T-helper 2 cell treated with Interferon-gamma antibody and Interleukin-4, amounts not matched to agents 5 μg/mL and 100 μg/mL, for 36 hours (primary cell): Measurements from ENCODE around the gene ZBTB49.

ENCODE experiments used
- DNase-seq: peaks from one replicate; pipeline ENCODE4 v3.0.0; 2021; ENCODE audit warnings: low spot score
- H3K27ac Mint-ChIP-seq: one replicate; pipeline ENCODE4 v1.8.0; 2021; ENCODE audit warnings: mild to moderate bottlenecking, mixed read lengths
- H3K27me3 Mint-ChIP-seq: one replicate; pipeline ENCODE4 v1.8.0; 2021; ENCODE audit warnings: low read depth, mixed read lengths
- H3K36me3 Mint-ChIP-seq: one replicate; pipeline ENCODE4 v1.8.0; 2021; ENCODE audit warnings: low read depth, mixed read lengths
- H3K4me1 Mint-ChIP-seq: one replicate; pipeline ENCODE4 v1.8.0; 2021; ENCODE audit warnings: low read depth, mixed read lengths
- H3K4me3 Mint-ChIP-seq: one replicate; pipeline ENCODE4 v1.8.0; 2022; ENCODE audit warnings: mild to moderate bottlenecking, moderate library complexity, mixed read lengths
- H3K9me3 Mint-ChIP-seq: one replicate; pipeline ENCODE4 v1.8.0; 2021; ENCODE audit warnings: mixed read lengths

The ZBTB49 gene

DNA sequence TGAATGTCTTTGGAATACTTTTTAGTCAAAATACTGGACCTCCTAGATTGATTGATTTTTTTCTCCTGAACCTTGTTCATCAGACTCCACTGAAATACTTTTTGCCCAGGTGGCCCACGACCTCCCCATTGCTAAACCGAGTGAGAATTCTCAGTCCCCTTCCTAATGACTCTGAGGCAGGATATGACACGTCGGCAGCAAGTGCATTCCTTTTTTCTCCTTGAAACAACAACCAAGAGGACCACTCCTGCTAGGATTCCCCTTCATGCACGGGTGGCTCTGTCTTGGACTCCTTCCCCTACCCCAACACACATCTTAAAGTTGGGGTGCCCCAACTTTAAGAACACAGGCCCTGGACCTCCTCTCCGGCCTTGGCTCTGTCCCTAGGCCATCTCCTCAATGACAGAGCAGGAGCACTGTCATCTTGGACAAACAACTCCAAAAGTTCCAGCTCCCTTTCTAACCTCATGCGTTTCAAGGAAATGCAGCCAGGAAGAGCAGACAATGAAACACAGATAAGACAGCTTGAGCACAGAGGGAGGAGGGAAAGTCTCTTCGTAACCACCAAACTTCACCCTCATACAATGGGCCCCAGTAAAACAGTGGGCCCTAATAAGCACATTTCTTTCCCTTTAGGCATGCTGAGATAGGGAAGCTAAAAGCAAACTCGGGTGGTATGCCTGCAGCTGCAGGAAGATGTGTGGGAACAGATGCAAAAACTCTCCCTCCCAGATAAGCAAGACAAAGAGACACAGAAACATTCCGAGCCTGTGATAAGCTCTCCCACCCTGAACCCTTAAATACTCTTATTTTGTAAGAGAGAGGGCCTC lies 33.9 kb downstream of the ZBTB49 start:
- Mint-ChIP-seq H3K4me1 (no peaks in the 10 kb centered on the region), H3K9me3 (no peaks in the 10 kb centered on the region), H3K36me3 (peaks cover 7% of the 10 kb centered on the region), H3K27me3 (no peaks in the 10 kb centered on the region), H3K4me3 (no peak overlapping the region), H3K27ac (no peak overlapping the region)
- DNase-seq: no peak

DNA sequence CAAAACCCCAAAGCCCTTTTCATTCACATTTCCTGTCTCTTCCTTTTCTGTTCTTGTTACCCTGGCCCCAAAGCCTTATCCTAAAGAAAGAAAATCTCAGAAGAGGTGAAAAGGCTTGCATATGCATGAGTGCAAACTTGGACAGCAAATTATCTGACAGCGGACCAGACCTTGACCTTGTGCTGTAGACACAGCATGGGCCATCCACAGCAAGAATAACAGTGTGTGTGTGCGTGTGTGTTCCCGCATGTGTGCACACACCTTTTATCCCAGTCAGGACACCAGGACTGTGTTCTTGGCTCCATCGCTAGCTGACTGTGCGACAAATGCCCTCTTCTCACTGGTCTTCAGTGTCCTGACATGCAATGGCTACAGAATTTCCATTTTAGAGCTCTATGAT lies 35.3 kb downstream of the ZBTB49 start:
- H3K9me3 Mint-ChIP-seq: no peaks in the 10 kb centered on the region
- no peaks in the 10 kb centered on the region for H3K4me1 Mint-ChIP-seq
- DNase-seq: no peak
- no peak overlapping the region for H3K4me3 Mint-ChIP-seq
- H3K27me3 Mint-ChIP-seq: no peaks in the 10 kb centered on the region
- H3K27ac Mint-ChIP-seq: no peak overlapping the region
- H3K36me3 Mint-ChIP-seq: peaks cover 5% of the 10 kb centered on the region

DNA sequence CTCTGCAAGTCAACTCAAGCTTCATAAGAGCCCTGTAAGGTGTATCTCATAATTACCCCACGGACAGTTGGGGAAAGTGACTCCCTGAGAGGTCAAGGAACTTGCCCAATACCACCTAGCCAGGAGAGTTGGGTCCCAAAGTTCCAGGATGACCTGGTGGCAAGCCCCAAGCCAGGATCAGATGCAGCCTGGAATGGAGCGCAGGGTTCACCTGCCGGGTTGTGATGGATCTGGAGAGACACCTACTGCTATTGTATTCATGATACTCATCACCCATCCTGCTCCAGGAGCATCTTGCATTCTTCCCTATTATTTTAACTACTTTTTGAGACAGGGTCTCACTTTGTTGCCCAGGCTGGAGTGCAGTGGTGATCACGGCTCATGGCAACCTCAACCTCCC lies 36.1 kb downstream of the ZBTB49 start:
- Mint-ChIP-seq H3K27ac (no peak overlapping the region), H3K36me3 (peaks cover 4% of the 10 kb centered on the region), H3K9me3 (no peaks in the 10 kb centered on the region), H3K4me1 (no peaks in the 10 kb centered on the region), H3K4me3 (no peak overlapping the region), H3K27me3 (no peaks in the 10 kb centered on the region)
- no peak for DNase-seq

DNA sequence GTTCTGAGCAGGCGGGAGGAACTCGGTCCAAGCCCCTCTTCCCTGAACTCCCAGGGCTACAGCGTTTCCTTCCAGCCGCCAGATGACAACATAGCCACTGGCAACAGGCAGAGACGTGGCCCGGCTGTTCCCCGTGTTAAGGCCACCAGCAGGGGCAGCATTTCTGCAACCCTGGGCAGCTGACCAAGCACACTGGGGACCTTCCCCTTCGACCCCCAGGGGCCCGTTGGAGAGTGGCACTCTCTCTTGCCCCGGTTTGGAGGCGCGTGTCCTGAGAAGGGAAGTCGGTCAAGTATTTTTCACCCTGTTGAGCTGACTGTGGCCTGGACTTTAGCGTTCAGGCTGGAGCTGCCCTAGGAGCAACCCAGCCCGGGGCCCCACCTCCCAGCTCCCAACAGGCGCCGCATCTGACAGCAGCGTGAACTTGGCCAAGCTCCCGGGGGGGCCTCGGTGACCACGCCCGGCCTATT lies 37.6 kb downstream of the ZBTB49 start:
- no peak overlapping the region for H3K4me3 Mint-ChIP-seq
- no peaks in the 10 kb centered on the region for H3K4me1 Mint-ChIP-seq
- H3K9me3 Mint-ChIP-seq: no peaks in the 10 kb centered on the region
- H3K27me3 Mint-ChIP-seq: no peaks in the 10 kb centered on the region
- no peak for DNase-seq
- no peak overlapping the region for H3K27ac Mint-ChIP-seq
- peaks cover under 1% of the 10 kb centered on the region for H3K36me3 Mint-ChIP-seq

DNA sequence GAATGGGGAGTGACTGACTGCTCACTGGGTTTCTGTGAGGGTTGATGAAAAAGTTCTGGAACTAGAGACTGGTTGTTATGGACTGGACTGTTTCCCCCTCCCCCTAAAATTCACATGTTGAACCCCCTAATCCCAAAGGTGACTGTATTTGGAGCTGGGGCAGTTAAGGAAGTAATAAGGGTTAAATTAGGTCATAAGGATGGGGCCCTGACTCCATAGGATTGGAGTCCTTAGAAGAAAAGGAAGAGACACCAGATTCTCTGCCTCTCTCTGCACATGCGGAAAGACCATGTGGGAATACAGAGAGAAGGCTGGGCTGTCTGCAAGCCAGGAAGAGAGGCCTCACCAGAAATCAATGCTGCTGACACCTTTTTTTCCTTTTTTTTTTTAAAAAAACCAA lies 38.2 kb downstream of the ZBTB49 start:
- Mint-ChIP-seq H3K36me3 (no peaks in the 10 kb centered on the region), H3K9me3 (no peaks in the 10 kb centered on the region), H3K4me3 (no peak overlapping the region), H3K4me1 (no peaks in the 10 kb centered on the region), H3K27me3 (no peaks in the 10 kb centered on the region), H3K27ac (no peak overlapping the region)
- DNase-seq: no peak

DNA sequence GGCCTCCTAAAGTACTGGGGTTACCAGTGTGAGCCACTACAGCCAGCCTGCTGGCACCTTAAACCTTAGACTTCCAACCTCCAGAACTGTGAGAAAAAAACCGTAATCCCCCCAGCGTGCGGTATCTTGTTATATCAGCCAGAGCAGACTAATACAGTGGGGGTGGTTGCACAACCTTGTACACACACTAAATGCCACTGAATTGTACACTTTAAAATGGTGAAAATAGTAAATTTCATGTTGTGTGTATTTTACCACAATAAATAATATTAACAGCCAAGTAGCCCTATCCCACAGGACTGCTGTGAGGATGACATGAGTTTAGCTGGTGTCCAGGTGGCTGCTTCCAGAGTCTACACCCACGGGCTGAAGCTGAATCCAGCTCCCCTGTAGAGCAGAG lies 38.8 kb downstream of the ZBTB49 start:
- Mint-ChIP-seq H3K9me3 (no peaks in the 10 kb centered on the region), H3K36me3 (no peaks in the 10 kb centered on the region)

DNA sequence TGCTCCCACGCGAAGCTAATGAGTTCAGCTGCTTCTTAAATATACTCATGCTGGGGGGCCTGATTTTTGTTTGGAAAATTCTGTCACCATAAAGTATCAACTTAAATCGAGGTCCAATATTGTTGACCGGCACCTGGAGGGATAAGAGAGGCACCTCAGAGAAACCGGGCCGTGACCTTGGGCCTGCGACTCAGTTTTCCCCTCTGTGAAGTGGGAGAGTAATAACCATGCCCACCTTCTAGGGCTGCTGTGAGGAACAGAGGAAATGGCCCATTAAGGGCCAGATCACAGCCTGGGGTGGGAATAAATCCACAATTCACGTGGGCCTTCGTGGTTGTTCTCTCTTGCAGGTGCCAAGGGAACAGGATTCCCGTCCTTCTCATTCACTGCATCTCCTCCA lies 39.4 kb downstream of the ZBTB49 start:
- H3K4me1 Mint-ChIP-seq: no peaks in the 10 kb centered on the region
- H3K27me3 Mint-ChIP-seq: no peaks in the 10 kb centered on the region
- H3K27ac Mint-ChIP-seq: no peak overlapping the region
- no peak for DNase-seq
- no peaks in the 10 kb centered on the region for H3K36me3 Mint-ChIP-seq
- no peak overlapping the region for H3K4me3 Mint-ChIP-seq
- no peaks in the 10 kb centered on the region for H3K9me3 Mint-ChIP-seq

More for the DNA sequence above, 38.8 kb downstream of the ZBTB49 start:
- Mint-ChIP-seq H3K27ac (no peak overlapping the region), H3K4me1 (no peaks in the 10 kb centered on the region), H3K27me3 (no peaks in the 10 kb centered on the region), H3K4me3 (no peak overlapping the region)
- no peak for DNase-seq

DNA sequence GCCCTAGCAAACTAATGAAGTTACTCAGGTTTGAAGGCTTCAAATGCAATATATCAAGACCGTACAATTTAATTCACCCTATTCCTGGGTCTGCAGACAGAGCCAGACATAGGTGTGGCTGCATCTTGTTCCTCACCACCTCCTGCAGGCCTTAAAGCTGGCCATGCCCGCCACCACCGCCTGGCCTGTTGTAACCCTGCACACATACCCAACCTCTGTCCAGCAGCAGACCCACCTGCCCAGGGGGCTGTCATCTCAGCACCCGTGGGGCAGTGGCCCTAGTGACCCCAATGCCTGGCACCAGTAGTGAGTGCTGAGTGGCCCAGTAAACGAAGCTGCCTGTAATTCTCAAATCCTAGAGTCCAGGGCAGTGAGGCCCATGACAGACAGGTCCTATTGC lies 40.7 kb downstream of the ZBTB49 start:
- DNase-seq: no peak
- no peaks in the 10 kb centered on the region for H3K27me3 Mint-ChIP-seq
- no peaks in the 10 kb centered on the region for H3K4me1 Mint-ChIP-seq
- H3K4me3 Mint-ChIP-seq: no peak overlapping the region
- H3K9me3 Mint-ChIP-seq: no peaks in the 10 kb centered on the region
- no peaks in the 10 kb centered on the region for H3K36me3 Mint-ChIP-seq
- H3K27ac Mint-ChIP-seq: no peak overlapping the region

DNA sequence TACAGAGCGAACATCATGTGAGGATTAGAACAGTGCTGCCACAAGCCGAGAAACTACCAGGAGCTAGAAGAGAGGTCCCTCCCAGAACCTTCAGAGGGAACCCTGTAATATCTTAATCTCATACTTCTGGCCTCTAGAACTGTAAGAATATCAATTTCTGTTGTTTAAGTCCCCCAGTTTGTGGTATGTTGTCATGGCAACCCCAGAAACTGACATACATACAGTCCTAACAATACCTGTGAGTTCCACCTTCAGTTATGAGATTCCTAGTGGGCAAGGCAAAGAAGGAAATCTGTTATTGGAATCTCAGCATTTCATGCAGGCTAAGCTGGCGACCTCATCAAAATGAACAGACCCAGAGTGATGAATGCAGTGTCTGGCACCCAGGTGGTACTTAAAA lies 42.5 kb downstream of the ZBTB49 start:
- Mint-ChIP-seq H3K27ac (no peak overlapping the region), H3K36me3 (no peaks in the 10 kb centered on the region), H3K9me3 (no peaks in the 10 kb centered on the region), H3K27me3 (no peaks in the 10 kb centered on the region), H3K4me1 (no peaks in the 10 kb centered on the region), H3K4me3 (no peak overlapping the region)
- no peak for DNase-seq

DNA sequence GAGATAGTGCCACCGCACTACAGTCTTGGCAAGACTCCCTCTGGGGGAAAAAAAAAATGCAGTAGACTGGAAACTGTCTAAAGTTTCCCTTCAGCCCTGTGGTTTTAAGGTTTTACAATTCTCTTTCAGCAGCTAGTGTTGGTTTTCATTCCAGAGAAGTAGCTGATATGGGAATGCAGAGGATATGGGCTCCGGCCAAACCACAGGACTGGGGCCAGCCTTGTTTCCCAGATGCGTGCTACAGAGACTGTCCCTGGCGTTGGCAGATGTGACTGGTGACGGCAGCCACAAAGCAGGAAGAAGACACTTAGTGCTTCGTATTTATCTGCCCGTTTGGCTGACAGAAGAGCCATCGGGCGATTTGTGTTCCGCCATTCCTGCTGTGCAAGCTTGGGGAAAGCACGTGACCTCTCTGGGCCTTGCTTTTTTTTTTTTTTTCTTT lies 43.2 kb downstream of the ZBTB49 start:
- no peaks in the 10 kb centered on the region for H3K36me3 Mint-ChIP-seq
- no peak overlapping the region for H3K27ac Mint-ChIP-seq
- no peaks in the 10 kb centered on the region for H3K4me1 Mint-ChIP-seq
- DNase-seq: no peak
- H3K9me3 Mint-ChIP-seq: no peaks in the 10 kb centered on the region
- no peak overlapping the region for H3K4me3 Mint-ChIP-seq
- H3K27me3 Mint-ChIP-seq: no peaks in the 10 kb centered on the region

DNA sequence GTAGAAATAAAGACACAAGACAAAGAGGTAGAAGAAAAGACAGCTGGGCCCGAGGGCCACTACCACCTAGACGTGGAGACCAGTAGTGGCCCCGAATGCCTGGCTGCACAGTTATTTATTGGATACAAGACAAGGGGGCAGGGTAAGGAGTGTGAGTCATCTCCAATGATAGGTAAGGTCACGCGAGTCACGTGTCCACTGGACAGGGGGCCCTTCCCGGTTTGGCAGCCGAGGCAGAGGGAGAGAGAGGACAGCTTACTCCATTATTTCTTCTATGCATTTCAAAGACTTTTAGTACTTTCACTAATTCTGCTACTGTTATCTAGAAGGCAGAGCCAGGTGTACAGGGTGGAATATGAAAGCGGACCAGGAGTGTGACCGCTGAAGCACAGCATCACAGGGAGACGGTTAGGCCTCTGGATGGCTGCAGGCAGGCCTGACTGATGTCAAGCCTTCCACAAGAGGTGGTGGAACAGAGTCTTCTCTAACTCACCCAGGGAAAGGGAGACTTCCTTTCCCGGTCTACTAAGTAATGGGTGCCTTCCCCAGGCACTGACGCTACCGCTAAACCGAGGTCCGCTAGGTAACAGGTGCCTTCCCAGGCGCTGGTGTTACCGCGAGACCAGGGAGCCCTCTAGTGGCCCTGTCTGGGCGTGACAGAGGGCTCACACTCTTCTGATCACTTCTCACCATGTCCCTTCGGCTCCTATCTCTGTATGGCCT lies 44.9 kb downstream of the ZBTB49 start:
- Mint-ChIP-seq H3K4me3 (no peak overlapping the region), H3K27ac (no peak overlapping the region), H3K4me1 (no peaks in the 10 kb centered on the region)

DNA sequence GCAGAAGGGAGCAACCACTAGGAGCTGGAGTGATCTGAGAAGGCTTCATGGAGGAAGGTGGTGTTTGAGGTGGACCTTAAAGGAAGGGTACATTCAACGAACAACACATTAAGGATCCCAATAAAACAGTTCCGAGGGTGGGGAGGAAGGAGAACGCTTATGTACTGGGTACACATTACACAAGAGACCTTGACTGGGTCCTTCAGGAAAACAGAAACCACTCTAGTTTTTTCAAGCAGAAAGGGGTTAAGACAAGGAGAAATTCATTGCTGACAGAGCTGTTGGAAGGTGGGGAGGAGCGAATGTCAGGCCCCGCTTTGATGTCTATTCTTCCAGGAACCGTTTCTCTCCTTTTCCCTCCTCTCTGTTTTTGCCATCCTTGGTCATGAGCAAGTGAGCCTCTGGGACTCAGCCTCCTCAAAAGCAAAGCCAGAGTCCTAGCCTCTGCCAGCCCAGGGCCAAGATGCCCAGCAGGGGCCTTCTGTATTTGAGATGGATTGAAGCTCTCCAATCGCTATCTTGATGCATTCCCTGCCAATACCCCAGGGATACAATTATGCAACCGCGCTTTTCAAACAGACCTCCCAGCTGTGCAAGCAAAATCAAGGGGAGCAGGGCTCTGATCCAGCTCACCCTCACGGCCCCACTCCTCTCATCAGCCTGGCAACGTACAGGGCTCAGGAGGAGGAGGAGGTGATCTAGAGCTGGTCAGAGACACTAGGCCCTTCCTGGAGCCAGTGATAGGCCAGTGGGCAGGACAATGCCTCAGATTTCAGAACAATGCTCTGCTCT lies 48.4 kb downstream of the ZBTB49 start:
- H3K36me3 Mint-ChIP-seq: no peaks in the 10 kb centered on the region
- H3K27me3 Mint-ChIP-seq: no peaks in the 10 kb centered on the region
- H3K4me3 Mint-ChIP-seq: no peak overlapping the region
- DNase-seq: no peak
- H3K4me1 Mint-ChIP-seq: no peaks in the 10 kb centered on the region
- H3K9me3 Mint-ChIP-seq: no peaks in the 10 kb centered on the region
- H3K27ac Mint-ChIP-seq: no peak overlapping the region

More for the DNA sequence above, 44.9 kb downstream of the ZBTB49 start:
- H3K9me3 Mint-ChIP-seq: no peaks in the 10 kb centered on the region
- peak; percentile 58 for DNase-seq
- H3K36me3 Mint-ChIP-seq: no peaks in the 10 kb centered on the region
- no peaks in the 10 kb centered on the region for H3K27me3 Mint-ChIP-seq

DNA sequence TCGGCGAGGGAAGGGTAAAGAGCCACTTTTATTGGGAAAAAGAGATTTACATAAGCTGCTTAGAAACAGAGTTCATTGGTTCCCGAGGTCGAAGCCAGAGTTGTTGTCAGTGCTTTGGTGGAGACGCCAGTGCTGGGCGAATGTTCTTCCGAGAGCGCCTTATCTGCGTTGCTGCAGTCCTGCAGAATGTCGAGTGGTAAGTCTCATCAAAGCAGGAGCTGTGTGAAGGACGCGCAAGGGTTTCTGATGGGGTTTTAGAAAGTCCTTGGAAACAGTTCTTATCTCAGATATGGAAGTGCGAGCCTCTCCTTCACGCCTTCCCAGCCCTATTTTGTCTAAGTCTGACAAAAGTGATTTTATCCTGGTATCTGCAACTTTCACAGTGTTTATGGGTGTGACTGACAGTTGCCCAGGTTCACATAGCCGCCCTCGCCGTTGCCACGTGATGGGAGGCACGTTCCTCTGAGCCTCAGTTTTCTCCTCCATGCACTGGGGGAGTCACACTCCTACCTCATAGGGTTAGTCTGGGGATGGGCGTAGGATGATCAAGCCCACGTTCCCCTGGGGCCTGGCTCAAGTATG lies 49.5 kb downstream of the ZBTB49 start:
- Mint-ChIP-seq H3K4me1 (no peaks in the 10 kb centered on the region), H3K27me3 (no peaks in the 10 kb centered on the region), H3K4me3 (no peak overlapping the region), H3K27ac (no peak overlapping the region), H3K36me3 (no peaks in the 10 kb centered on the region), H3K9me3 (no peaks in the 10 kb centered on the region)
- no peak for DNase-seq
